ENCODE data around the gene RPL5.
"Not testable (repeated sequence)": the region's sequence is repeated elsewhere in the genome, so short reads cannot be mapped to it uniquely, and the experiment has no call there.

RPL5 gene

GRCh38 chr1:92831762-92832536, at the start of gene RPL5:
Gene RPL5, plus strand, starts transcription at chr1:92832040. Its CDS starts 75 bp downstream, at chr1:92832115.
- DNase-seq (ENCODE audit: low read depth): peak; percentile 95

GRCh38 chr1:92783550-92783949, 48.3 kb upstream of the RPL5 start:
- not testable (repeated sequence) for DNase-seq (ENCODE audit: low read depth)

GRCh38 chr1:92784021-92784638, 47.7 kb upstream of the RPL5 start:
- DNase-seq (ENCODE audit: low read depth): peak; percentile 7

GRCh38 chr1:92784639-92785500, 47.0 kb upstream of the RPL5 start, which contains the start of gene EVI5:
Gene EVI5, minus strand, starts transcription at chr1:92785108. Its CDS starts 48,562 bp downstream, at chr1:92736546.
- DNase-seq (ENCODE audit: low read depth): peak; percentile 59

DNA sequence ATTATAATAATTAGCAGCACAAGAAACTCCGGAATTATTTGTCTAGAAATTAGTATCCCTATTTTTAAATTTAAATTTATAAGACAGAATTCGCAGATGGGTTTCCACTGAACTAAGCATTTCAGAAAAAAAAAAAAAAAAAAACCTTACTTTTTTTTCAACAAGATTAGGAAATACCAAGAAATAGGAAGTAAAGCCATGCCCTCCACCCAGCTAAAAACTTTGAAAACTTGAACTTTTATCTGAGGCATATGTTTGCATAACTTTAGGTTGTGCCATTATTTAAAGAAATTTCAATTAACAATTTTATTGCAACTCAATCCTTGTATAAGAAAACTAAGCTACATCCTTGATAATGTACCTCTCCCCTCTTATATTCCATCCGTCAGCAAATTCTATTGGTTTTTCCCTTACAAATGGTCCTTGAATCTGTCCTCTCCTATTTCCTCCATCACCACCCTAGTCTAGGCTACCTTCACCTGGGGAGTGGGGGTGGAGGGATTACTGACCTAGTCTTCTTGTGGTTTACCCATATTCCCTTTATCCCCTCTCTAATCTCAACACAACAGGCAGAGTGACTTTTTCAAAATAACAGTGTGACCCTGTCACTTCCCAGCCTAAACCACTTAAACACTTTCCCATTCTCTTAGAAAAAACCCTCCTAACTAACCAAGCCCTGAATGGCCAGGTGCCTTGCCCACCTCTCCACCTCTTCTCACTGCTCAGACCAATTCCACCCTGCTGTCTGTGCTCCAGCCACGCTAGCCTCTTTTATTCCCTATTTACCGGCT, 45.5 kb upstream of the RPL5 start:
- DNase-seq (ENCODE audit: low read depth): no peak

- no peak for DNase-seq (ENCODE audit: low read depth)
These were observed 41.8 kb upstream of the RPL5 start for GRCh38 chr1:92790081-92790480.

- DNase-seq (ENCODE audit: low read depth): no peak
These were observed 41.0 kb upstream of the RPL5 start for GRCh38 chr1:92790867-92791266.

- DNase-seq (ENCODE audit: low read depth): no peak
These were observed 40.3 kb upstream of the RPL5 start for GRCh38 chr1:92791487-92792066.

DNA sequence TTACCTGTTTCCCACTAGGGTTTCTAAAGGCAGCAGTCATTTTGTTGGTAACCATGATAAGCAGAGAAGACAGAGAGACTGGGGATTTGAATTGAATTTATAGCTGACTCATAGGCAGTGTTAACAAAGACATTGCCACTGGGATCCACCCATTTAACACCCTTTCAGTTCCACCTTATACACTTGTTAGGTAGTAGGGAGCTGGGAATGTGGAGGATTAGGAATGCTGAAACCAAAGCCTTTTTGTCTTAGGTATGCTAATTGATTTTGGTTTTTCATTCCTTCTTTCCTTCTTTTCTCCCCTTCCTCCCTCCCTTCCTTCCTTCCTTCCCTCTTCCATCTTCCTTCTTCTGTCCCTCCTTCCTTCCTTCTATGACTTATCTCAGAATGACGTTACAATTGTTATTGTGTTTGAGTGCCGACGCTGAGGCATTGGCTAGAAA, 39.5 kb upstream of the RPL5 start:
- DNase-seq (ENCODE audit: low read depth): no peak

GRCh38 chr1:92795166-92795565, 36.7 kb upstream of the RPL5 start:
- DNase-seq (ENCODE audit: low read depth): no peak

- DNase-seq (ENCODE audit: low read depth): no peak
These were observed 34.5 kb upstream of the RPL5 start for GRCh38 chr1:92797297-92797696.

DNA sequence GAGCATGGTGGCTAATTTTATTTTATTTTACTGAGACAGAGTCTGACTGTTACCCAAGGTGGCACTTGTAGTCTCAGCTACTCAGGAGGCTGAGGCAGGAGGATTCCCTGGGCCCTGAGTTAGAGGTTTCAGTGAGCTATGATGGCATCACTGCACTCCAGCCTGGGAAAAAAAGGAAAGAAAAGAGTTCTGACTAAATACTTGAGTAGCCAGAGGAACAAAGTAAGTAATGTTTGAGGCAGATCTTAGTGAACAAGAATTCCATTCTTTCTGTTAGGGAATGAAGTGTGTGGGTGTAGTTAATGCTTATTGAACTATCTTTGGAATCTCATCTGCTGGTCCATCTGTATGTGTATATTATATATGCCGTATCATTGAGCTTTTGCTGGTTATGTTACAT, 33.9 kb upstream of the RPL5 start:
- no peak for DNase-seq (ENCODE audit: low read depth)

DNA sequence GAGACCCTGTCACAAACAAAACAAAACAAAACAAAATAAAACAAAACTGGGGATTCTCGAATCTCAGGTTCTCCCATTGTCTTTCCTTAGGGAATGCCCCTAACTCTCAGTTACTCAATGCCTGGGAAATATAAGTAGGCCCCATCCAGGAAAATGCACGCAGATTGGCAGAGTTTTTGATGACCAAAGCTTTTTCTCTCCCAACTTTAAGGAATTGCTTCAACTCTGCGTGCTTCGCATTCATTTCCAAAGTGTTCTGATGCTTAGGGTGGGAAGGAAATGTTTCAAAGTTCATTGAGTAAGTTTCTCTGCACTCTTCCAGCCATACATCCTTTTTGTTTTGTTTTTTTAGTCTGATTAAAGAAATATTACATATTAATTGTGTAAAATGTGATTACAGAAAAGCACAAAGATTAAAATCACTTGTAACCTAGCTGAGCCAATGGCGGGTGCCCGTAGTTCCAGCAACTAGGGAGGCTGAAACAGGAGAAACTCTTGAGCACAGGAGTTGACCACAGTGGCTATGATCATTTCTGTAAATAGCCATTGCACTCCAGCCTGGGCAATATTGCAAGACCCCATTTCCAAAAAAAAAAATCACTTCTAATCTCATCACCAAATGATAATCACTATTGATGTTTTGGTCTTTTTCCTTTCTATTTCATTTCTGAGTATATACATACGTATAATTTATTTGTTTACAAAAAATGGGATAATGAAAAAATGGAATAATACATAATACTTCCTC, 28.5 kb upstream of the RPL5 start:
- DNase-seq (ENCODE audit: low read depth): no peak

DNA sequence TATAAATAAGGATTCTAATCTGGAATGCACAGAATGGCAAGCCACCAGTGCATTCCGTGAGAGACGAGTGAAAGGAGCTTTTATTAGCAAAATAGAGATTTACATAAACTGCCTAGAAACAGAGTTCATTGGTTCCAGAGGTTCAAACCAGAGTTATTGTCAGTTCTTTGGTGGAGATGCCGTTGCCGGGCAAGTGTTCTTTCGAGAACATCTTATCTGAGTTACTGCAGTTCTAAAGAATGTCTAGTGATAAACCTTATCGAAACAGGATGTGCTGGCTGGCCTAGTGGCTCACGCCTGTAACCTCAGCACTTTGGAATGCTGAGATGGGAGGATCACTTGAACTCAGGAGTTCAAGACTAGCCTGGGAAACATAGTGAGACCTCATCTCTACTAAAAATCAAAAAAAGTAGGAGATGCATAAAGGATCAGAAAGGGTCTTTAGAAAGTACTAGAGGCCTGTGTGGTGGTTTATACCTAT, 27.1 kb upstream of the RPL5 start:
- no peak for DNase-seq (ENCODE audit: low read depth)

DNA sequence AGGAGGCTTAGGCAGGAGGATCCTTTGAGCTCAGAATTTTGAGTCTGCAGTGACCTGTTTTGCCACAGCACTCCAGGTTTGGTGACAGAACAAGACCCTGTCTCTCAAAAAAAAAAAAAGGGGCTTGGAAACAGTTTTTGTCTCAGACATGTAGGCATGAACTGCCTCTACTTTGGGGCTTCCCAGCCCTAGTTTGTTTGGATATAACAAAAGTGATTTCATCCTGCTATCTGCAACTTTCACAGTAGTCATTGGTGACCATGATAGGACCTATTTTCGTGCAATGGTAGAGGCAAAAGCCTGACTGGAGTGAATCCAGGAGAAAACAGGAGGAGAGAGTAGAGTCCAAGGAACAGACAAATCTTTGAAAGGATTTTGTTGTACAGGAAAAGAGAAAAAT, 26.6 kb upstream of the RPL5 start:
- no peak for DNase-seq (ENCODE audit: low read depth)

- DNase-seq (ENCODE audit: low read depth): no peak
These were observed 23.5 kb upstream of the RPL5 start for GRCh38 chr1:92808381-92808780.

DNA sequence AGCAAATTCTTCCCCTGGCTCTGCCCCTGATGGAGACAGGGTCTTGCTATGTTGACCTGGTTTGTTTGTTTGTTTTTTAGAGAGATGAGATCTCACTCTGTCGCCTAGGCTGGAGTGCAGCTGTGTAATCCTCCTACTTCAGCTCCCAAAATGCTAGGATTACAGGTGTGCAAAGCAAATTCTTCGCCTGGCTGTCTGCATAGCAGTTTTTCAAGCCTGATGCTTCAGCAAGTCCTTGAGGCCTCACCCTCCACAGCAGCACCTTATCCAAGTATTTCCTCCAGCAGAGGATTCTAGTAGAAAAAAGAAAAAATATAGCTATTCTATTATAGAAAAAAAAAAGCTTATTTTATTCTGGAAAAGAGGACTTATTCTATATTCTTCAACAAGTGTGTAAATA, 15.1 kb upstream of the RPL5 start:
- DNase-seq (ENCODE audit: low read depth): no peak

DNA sequence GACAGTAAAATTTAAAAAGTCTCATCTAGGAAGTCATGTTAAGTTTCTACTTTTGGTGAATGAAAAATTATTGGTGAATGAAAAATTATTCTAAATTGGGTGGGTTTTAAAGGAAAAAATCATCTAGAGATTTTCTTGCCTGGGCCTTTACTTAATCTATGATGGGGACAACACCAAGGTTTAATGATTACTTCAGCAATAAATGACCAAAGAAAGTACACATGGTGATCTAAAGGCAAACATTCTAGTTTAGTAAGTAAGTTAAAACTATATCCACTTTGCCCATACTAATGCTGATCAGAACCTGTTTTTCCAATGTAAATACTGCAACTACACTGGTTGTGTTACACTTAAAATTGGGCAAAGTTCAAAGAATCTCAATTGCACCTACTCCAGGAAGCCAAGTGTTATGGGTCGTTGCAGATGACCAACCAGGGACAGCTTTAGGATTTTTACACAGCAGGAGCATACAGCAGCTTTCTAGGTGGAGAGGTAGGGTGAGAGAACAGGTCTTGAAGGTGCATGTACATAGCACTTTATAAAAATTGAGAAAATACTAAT, 14.6 kb upstream of the RPL5 start:
- no peak for DNase-seq (ENCODE audit: low read depth)

GRCh38 chr1:92817986-92818764, 13.7 kb upstream of the RPL5 start:
- DNase-seq (ENCODE audit: low read depth): peak; percentile 11

All from stimulated activated CD4-positive, alpha-beta T cell treated with anti-CD3 and anti-CD28 coated beads, Interleukin-2, amount 100 ng/mL, for 4 hours (primary cell).